Measurements from ENCODE around the gene AFAP1L2.
"Not testable (repeated sequence)": the region's sequence is repeated elsewhere in the genome, so short reads cannot be mapped to it uniquely, and the experiment has no call there.

AFAP1L2 gene

DNA sequence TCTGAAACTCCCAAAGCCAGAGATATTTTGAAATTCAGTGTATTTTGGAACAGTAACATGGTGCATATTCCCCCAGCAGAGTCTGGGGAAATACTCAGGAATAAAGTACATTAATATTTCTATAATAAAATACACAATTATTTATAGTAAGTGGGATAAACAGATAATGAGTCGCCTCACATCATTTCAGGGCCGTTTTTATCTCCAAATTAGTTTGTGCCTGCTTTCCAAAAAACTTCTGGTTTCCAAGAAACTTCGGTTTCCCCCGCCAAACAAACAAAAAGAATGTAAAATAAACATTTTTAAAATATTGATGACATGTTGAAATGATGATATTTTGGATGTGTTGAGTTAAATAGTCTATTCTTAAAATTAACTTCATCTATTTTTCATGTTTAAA lies 48.2 kb downstream of the AFAP1L2 start:
- H3K27ac ChIP-seq: no peak overlapping the region
- TF ChIP-seq, protein P1, sequence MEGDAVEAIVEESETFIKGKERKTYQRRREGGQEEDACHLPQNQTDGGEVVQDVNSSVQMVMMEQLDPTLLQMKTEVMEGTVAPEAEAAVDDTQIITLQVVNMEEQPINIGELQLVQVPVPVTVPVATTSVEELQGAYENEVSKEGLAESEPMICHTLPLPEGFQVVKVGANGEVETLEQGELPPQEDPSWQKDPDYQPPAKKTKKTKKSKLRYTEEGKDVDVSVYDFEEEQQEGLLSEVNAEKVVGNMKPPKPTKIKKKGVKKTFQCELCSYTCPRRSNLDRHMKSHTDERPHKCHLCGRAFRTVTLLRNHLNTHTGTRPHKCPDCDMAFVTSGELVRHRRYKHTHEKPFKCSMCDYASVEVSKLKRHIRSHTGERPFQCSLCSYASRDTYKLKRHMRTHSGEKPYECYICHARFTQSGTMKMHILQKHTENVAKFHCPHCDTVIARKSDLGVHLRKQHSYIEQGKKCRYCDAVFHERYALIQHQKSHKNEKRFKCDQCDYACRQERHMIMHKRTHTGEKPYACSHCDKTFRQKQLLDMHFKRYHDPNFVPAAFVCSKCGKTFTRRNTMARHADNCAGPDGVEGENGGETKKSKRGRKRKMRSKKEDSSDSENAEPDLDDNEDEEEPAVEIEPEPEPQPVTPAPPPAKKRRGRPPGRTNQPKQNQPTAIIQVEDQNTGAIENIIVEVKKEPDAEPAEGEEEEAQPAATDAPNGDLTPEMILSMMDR (IDR thresholded peaks at IDR 0.05): no peak
- DNase-seq (ENCODE audit: low spot score): no peak
- no peak overlapping the region for H3K4me3 ChIP-seq

DNA sequence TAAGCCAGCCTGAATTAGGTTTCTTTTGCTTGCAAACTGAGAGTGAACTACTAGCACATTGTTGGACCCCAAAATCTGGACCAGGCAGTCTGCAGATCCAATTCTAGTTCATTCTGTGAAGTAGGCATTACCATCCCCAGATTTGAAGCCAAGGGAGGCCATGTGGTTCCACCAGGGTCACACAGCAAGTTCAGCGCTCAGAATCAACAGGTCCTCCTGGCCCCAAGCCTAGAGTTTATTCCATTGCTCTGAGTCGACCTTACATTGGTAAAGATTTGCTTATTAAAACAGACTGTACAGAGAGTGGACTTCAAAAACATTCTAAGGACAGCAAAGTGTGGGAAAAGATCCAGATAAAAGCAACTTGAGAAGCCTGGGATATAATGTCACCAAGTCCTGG lies 50.9 kb downstream of the AFAP1L2 start:
- H3K4me3 ChIP-seq: no peak overlapping the region
- TF ChIP-seq, protein P1 (IDR thresholded peaks at IDR 0.05): no peak
- DNase-seq (ENCODE audit: low spot score): no peak
- no peak overlapping the region for H3K27ac ChIP-seq

DNA sequence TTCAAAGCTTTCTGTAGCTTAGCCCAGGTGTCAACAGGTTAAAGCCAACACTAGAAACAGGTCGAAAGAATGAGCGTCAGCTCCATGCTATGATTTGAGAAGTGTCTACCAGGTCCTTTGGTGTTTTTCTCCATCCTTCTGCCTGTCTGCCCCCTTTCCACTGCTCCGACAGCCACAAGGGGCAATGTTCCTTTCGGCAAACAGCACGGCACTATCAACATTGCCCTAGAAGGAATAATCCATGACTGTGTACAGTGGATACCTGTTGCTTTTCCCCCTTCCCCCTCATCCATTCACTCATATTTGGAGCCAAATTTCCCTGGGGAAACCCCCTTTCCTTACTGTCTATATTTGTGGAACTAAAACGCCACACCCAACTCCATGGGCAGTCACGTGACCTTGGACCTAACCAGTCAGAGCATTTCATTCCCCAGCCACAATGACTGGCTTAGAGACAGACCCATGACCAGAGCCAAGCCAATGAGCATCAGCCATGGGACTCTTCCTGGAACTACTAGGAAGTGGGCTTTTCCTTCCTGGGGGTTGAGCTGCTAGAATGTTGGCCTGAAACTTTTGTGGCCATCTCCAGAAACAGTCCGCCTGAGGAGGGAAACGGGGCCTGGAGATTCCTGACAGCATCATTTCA lies 51.5 kb downstream of the AFAP1L2 start:
- no peak for DNase-seq (ENCODE audit: low spot score)
- TF ChIP-seq, protein P1 (IDR thresholded peaks at IDR 0.05): no peak
- no peak overlapping the region for H3K4me3 ChIP-seq
- no peak overlapping the region for H3K27ac ChIP-seq

DNA sequence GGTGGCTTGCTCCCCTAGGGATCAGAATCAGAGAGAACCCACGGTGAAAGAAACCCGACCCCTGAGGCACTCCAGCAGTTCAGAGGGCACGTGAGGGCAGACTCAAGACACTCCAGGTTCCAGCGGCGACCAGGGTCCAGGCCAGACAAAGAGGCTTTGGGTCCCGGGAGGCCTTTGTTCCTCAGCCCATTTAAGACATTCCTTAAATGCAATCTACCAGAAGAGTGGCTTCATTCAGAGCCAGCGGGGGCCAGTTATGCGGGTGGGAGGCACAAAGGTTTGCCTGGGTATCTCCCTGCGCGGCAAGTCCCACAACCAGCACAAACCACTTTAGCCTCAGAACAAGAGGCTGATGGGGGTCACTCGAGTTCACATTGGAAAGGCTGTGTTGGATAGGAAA lies 53.6 kb downstream of the AFAP1L2 start:
- DNase-seq (ENCODE audit: low spot score): no peak
- peak overlapping the region in 1 of 2 donors; percentile 46 for H3K27ac ChIP-seq
- TF ChIP-seq, protein P1 (IDR thresholded peaks at IDR 0.05): no peak

DNA sequence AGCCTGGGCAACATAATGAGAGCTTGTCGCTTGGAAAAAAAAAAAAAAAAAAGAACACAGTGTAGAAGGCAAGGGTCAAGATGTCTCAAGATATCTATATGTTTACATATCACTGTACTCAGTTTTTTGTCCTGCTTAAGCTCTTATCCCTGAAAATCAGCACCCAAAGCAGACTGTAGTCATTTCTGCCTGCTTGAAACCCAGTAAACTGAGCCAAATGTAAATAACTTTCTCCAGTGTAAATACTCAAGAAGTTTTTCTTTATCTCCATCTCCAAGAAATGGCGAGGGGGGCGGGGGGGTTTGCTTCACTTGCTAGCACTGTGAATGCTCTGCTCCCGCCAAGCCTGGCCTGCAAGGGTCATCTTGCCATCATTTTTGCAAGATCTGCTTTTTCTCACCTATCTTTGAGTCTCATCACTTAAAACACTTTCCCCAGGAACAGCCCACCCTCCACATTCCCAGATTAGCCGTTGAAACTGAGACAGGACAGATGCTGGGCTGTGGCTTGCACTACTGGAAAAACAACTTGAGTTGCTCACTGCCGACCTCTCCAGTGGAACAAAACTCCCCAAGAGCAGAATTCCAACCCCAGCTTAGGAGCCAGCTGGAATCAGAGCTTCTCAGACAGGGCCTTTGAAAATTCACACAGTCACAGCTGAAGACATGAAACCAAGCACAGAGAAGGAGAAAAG lies 54.6 kb downstream of the AFAP1L2 start:
- DNase-seq (ENCODE audit: low spot score): no peak
- Histone ChIP-seq H3K4me3 (no peak overlapping the region), H3K27ac (peak overlapping the region in 1 of 2 donors; percentile 46)

More for the DNA sequence above, 53.6 kb downstream of the AFAP1L2 start:
- H3K4me3 ChIP-seq: no peak overlapping the region

DNA sequence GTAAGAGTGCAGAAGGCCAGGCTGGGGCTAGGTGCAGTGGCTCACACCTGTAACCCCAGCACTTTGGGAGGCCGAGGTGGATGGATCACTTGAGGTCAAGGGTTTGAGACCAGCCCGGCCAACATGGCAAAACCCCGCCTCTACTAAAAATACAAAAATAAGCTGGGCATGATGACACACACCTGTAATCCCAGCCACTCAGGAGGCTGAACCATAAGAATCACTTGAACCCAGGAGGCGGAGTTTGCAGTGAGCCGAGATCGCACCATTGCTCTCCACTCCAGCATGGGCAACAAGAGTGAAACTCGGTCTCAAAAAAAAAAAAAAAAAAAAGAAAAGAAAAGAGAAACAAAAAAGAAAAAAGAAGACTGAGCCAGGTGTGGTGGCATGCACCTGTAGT lies 55.2 kb downstream of the AFAP1L2 start:
- H3K4me3 ChIP-seq; DNase-seq (ENCODE audit: low spot score); H3K27ac ChIP-seq: not testable (repeated sequence)

More for the DNA sequence above, 54.6 kb downstream of the AFAP1L2 start:
- TF ChIP-seq, protein P1 (IDR thresholded peaks at IDR 0.05): no peak

DNA sequence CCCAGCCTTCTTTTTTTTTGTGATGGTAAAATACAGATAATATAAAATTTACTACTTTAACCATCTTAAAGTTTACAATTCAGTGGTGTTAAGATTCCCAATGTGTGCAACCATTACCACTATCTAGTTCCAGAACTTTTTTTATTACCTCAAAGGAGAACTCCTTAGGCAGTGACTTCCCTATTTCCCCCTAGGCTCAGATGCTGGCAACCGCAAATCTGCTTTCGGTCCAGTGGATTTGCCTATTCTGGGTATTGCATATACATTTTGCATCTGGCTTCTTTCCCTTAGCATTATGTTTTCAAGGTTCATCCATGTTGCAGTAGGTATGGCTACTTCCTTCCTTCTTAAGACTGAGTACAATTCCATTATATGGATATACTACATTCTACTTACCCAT lies 56.5 kb downstream of the AFAP1L2 start:
- TF ChIP-seq, protein P1 (IDR thresholded peaks at IDR 0.05): no peak
- no peak for DNase-seq (ENCODE audit: low spot score)
- no peak overlapping the region for H3K27ac ChIP-seq
- H3K4me3 ChIP-seq: no peak overlapping the region
